GM18951 (cell line): ENCODE data around the gene TLR3.

Experiments
- POLR2A ChIP-seq: IDR thresholded peaks from 4 replicates; pipeline ENCODE4 v1.6.1; 2011; ENCODE audit warnings: mild to moderate bottlenecking; ENCODE audit not compliant: insufficient read length, insufficient read depth; ENCODE audit errors: extremely low read depth
- in situ Hi-C: fragments of 300-500 bp; cut with MboI; formaldehyde crosslinking; loops from one replicate; pipeline ENCODE4 v1.12.0; 2022; ENCODE audit warnings: low sequenced_read_pairs, mixed read lengths, inconsistent platforms; ENCODE audit not compliant: unreplicated experiment

Gene TLR3

GRCh38 chr4:186067757-186068385 lies 1.1 kb upstream of the TLR3 start:
- in situ Hi-C loops = no loop called here
- TF ChIP-seq POLR2A = no peak

- no peak for TF ChIP-seq POLR2A
- in situ Hi-C loops = no loop called here
Observed at GRCh38 chr4:186069729-186070128, 773 bp downstream of the TLR3 start.

GRCh38 chr4:186072516-186072915 lies 3.6 kb downstream of the TLR3 start:
- in situ Hi-C loops = no loop called here
- TF ChIP-seq POLR2A = no peak

GRCh38 chr4:186074189-186074588 lies 5.2 kb downstream of the TLR3 start:
- TF ChIP-seq POLR2A = no peak
- in situ Hi-C loops = no loop called here

- in situ Hi-C loops = no loop called here
- no peak for TF ChIP-seq POLR2A
Observed at GRCh38 chr4:186078981-186079638, 10.2 kb downstream of the TLR3 start.

GRCh38 chr4:186079694-186080093 lies 10.7 kb downstream of the TLR3 start:
- TF ChIP-seq POLR2A = no peak
- in situ Hi-C loops = no loop called here

GRCh38 chr4:186081202-186081807 lies 12.3 kb downstream of the TLR3 start:
- TF ChIP-seq POLR2A = no peak
- in situ Hi-C loops = no loop called here

GRCh38 chr4:186082221-186082620 lies 13.3 kb downstream of the TLR3 start:
- TF ChIP-seq POLR2A = no peak
- in situ Hi-C loops = no loop called here

- no peak for TF ChIP-seq POLR2A
- in situ Hi-C loops = no loop called here
Observed at GRCh38 chr4:186088523-186088922, 19.6 kb downstream of the TLR3 start.

- TF ChIP-seq POLR2A = no peak
- in situ Hi-C loops = no loop called here
Observed at GRCh38 chr4:186092296-186092695, 23.3 kb downstream of the TLR3 start.

GRCh38 chr4:186095406-186095805 lies 26.4 kb downstream of the TLR3 start:
- in situ Hi-C loops = no loop called here
- TF ChIP-seq POLR2A = no peak

- TF ChIP-seq POLR2A = no peak
- in situ Hi-C loops = no loop called here
Observed at GRCh38 chr4:186096681-186097165, 27.8 kb downstream of the TLR3 start.

GRCh38 chr4:186097386-186097785 lies 28.4 kb downstream of the TLR3 start:
- TF ChIP-seq POLR2A = no peak
- in situ Hi-C loops = no loop called here

- TF ChIP-seq POLR2A = no peak
- in situ Hi-C loops = no loop called here
Observed at GRCh38 chr4:186102931-186103330, 34.0 kb downstream of the TLR3 start.
